NCI-H526 (cell line): ENCODE measurements around the gene TOR2A.
A peak's percentile ranks its signal among the peaks of the same experiment; 100 is the strongest.
"Not testable (repeated sequence)": the region's sequence is repeated elsewhere in the genome, so short reads cannot be mapped to it uniquely, and the experiment has no call there.

Experiments used
- DNase-seq, 2 experiments: peaks; one replicate each; lab custom pipeline; 2025; lab: John Stamatoyannopoulos, UW

TOR2A gene

DNA sequence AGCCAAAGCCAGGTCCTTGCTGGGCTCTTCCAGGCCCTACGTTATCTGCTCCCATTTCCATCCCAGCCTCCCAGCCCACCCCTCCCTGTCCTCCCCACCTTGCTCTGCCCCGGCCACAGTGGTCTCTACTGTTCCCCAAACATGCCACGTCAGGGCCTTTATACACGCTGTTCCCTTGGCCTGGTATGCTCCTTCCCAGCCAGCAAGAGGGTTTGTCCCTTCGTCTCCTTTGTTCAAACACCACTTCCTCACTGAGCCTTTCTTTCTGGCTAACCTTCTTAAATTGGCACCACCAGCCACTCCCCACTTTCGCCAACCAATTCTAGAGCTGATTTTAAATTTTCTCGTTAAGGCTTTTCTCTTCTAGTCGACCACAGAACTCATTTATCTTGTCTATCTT, 33.6 kb upstream of the TOR2A start:
- DNase-seq, result no peak

DNA sequence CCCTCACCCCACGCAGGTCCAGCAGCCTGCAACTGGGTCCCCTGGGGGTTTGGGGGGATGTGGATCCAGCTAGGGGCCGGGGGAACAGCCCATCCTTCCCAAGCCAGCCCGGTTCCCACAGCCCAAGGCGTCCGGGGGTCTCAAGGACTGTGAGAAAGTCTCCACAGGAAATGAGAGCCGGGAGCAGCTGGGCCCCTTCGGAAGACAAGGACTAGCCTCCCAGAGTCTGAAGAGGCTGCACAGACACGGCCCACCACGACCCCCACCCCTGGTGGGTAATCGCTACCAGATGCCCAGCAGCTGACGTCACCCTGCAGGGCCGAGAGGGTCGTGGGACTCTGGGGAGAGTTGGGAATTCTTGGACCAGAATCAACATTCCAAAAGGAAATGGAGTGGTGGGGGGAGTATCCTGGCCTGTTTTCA, 32.8 kb upstream of the TOR2A start:
- DNase-seq, result no peak

DNA sequence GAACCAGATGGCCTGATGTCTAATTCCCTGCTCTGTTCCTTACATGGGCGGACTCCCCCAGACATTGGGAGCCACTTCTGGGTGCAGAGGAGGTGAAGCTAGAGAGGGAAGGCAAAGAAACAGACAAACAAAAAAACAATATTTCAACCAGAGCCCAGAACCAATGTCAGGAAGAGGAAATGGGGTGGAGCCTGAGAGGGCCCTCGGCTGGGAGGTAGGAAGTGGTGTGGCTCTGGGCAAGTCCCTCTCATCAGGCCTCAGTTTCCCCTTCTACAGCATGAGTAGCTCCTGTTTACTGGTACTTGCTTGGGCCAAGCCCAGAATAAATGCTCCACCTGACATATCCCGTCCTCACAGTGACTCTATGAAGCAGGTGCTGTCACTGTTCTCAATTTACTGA, 32.3 kb upstream of the TOR2A start:
- no peak for DNase-seq

DNA sequence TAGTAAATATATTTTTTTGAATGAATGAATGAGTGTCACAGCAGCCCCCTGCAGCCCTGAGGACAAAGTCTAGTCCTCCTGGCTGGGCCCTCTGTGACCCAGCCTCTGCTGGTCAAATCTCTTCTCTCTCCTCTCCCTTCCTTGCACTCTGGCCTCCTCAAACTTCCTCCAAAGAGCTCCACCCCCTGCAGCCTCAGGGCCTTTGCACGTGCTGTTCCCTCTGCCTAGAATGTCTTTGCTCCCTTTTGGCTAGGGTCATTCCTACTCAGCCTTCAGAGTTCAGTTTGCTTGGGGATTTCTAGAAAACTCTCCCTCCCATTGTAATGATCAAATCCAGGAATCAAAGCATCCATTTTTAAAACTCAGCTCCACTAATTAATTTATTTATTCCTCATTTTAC, 30.3 kb upstream of the TOR2A start:
- DNase-seq, result no peak

DNA sequence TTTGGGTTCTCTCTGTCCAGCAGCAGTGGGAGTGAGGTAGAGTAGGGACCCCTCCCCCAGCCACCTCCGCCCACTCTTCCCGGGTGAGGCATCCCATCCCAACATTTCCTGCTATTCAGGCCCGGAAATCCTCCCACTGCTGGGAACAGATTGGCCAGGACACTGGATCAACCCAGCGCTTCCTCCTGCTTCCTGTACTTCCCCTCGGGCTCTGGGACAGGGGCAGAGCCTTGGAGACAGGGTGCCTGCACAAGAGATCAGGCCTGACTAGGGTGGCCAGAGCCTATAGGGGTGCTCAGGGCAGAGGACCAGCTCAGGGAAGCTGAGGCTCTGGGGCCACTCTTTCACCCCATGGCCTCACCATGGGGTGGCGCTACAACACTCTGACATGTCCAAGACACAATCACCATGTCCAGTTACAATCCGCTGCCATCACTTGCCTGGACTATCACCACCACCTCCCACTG, 28.9 kb upstream of the TOR2A start:
- no peak for DNase-seq

DNA sequence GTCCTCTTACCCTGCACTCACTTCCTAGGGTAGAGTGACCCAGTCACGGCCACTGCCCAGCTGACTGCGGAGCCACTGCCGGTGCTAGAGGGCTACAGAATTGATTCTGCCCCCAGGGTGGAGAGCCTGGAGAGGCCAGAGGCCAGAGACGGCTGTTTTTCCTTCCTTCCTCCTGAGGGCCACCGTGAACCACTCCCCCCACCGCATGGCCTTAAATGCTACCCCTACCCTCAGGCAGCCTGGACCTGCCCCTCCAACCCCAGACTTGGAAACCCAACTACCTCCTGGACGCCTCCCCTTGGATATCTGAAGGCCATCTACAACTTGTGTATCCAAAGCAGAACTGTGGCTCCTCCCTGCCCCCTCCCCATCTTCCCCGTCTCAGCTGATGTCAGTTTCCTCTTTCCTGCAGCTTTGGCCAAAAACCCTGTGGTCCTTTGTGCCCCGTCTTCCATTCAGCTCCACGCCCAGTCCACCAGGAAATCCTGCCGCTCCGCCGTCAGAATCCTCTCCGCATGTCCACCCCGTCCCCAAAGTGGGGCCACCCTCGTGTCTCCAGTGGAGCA, 27.1 kb upstream of the TOR2A start:
- no peak for DNase-seq

DNA sequence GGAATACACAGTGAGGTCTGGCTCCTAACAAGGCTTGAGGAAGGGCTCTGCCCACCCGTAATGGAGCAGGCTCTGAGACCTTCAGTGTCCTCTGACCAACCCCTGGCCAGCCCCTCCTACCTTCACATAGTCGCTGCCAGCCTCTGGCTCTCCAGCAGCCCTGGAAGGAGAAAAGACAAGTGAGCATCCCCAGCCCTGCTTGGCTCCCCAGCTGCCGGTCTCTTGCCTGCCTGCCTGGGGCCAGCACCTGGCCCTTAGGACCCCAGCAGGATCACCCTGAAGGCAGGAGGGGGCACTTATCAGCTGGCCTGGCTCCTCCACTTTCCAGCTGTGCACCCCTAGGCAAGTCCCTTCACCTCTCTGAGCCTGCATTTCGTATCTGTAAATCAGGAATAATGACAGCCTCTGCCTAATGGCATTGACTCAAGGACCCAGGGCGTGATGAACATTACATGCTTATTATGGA, 26.4 kb upstream of the TOR2A start:
- DNase-seq, result no peak

DNA sequence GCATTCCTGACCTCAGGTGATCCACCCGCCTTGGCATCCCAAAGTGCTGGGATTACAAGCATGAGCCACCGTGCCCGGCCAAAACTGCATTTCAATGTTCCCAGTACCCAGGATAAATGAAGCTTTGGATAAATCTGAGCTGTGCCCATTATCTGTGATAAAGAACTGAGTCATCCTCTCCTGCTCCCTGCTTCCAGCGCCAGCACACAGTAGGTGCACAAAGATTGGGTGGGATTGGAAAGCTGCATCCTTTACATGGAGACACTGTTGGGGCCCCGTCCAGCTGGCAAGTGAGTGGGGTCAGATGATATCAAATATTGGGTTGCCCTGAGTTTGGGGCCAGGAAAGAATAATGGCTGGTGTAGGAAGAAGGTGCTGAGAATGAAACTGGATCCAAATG, 26.0 kb upstream of the TOR2A start:
- DNase-seq, result no peak

DNA sequence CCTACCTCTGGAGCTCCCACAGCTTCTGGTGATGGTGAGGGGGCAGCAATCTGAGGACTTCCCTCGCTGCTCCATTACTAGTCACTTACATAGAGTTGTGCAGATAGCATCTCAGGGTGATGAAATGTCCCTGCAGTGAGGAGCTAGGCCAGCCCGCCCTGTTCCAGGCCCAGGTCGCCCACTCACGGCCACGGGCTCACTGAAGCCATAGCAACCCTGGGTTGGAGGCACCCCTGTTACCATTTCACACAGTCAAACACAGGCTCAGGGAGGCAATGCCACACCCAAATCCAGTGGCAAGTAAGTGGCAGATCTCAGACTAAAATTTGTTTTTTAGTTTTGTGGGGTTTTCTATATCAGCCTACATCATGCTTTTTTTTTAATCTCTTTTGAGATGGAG, 23.7 kb upstream of the TOR2A start:
- no peak for DNase-seq

DNA sequence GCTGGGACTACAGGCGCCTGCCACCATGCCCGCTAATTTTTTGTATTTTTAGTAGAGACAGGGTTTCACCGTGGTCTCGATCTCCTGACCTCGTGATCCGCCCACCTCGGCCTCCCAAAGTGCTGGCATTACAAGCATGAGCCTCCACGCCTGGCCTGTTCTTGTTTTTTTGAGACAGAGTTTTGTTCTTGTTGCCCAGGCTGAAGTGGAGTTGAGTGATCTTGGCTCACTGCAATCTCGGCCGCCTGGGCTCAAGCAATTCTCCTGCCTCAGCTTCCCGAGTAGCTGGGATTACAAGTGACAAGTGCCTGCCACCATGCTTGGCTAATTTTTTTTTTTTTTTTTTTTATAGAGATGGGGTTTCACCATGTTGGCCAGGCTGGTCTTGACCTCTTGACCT, 21.7 kb upstream of the TOR2A start:
- not testable (repeated sequence) for DNase-seq

DNA sequence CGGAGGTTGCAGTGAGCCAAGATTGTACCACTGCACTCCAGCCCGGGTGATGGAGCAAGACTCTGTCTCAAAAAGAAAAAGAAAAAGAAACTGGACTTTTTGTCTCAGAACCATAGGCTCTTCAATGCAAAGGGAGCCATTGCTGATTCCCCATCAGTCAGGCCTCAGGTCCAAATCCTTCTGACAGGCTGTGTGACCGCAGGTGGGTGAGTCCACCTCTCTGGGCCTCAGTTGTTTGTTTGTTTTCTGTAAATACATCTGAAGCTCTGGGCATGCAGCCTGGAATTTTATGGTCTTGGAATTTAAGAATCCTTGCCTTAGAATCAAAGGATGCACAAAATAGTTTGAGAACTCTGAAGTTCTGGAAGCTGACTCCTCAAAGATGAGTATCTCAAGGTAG, 21.1 kb upstream of the TOR2A start:
- no peak for DNase-seq

DNA sequence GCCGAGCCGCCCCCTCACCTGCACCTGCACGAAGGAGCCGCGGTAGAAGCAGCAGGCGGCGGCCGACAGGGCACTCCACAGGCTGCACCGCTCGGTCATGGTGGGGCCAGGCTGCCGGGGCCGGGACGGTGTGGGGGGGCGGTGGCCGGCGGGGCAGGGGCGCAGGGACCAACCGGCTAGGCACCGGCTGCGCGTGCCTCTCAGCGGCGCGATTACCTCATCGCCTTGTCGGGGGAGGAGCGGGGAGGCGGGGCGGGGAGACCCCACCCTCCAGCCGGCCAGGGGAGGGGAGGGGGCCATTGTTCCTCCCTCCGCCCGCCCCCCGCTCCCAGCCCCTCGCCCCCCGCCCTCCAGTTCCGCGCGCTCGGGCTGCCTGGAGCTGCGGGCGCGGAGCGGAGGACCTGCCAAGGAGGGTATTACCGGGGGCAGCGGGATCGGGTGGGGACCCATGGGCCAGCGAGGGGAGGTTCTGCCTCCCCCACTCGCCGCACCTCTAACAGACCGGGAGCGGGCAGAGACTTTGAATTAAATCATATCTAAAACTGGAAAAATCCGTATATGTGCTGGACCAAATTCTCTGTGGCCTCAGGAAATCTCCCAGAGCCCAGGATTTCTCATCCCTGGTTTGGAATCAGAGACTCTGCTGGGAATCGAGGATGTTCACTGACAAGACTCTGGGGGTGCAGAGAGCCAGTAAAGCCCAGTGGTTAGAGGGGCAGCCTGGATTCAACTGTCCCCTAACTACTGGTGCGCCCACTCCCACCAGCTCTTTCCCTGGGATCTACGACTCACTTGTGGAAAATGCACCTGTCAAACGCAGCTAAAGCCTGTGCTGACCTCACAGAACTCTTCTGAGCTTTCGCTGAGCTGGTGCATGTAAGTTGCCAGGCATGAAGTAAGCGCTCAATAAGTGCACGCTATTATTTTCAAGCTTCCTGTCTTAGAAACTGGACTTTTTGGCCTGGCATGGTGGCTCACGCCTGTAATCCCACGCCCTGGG, 20.3 kb upstream of the TOR2A start:
- DNase-seq, result no peak

DNA sequence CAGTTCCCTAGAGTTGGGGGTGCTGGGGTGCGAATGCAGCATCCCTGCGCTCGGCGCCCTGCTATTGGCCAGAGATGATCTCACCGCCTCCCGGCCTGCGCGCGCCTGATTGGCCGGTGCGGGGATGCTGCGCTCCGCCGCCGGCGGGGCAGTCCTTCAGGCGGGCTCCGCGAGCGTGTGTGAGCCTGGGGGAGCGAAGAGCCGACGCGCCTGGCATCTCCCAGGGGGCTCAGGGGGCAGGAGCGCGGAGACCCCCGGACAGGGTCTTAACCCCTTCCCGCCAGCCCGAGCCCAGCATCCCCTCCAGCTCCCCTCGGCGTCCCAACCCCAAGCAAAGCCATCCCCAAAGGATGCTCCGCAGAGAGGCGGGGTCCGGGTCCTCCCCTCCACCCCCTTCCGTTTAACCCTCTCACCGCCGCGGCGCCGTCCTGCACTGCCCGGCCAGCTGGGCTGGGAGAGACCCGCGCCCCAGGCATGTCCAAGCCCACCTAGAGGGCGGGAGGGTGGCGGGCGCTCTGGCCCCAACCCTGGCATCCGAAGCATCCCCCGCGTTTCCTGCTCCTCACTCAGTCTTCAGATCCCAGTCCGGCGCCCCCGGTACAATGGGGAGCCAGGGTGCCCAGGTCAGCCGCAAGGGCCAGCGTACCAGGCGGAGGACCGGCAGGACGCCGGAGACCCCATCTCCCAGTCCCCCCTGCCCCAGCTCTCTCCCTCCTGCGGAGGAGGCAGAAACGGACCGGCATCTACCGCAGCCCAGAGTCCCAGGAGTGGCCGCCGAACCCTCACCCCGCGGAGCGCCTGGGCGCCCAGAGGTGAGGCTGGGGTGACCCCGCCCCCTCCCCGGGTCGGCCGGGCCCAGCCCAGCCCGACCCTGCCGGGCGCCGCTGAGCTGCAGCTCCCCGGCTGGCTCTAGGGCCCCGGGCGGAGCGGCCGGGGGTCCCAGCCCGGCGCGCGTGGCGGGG, 19.3 kb upstream of the TOR2A start:
- peak in 1 of 2 experiments; percentile 34 for DNase-seq

DNA sequence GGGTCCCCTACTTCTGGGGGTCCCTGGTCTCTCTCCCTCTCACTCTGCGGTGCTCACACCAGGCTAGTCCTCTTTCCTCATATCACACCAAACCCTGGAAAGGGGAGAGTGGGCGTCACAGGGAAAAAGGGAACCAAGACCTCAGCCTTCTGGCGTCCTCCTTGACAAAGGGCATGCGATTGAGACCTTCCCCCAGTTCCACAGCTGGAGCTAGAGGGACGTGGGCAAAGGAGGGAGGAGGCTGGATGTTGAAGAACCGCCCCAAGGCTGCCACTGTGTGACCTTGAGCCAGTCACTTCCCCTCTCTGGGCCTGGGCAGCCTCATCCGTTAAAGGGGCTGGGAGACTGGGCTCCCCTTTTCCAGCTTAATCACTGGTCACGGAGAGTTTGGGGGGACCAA, 18.5 kb upstream of the TOR2A start:
- no peak for DNase-seq

DNA sequence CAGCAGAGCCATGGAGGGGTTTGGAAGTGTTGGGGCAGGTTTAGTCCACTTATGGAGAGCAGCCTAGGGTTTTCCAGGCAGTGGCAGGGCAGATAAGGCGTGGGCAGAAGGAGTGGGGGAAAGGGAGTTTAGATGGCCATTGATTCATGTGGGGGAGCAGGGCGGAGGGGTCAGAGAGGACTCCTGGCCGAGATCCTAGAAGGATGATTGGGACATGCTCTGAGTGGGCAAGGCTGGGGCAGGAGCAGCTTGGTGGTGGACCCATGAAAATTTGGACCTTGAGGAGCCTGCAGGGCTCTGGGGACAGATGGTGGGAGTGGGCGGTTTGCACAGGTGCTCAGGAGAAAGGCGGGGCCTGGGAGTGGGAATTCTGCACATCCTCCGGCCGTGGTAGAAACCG, 18.1 kb upstream of the TOR2A start:
- no peak for DNase-seq

DNA sequence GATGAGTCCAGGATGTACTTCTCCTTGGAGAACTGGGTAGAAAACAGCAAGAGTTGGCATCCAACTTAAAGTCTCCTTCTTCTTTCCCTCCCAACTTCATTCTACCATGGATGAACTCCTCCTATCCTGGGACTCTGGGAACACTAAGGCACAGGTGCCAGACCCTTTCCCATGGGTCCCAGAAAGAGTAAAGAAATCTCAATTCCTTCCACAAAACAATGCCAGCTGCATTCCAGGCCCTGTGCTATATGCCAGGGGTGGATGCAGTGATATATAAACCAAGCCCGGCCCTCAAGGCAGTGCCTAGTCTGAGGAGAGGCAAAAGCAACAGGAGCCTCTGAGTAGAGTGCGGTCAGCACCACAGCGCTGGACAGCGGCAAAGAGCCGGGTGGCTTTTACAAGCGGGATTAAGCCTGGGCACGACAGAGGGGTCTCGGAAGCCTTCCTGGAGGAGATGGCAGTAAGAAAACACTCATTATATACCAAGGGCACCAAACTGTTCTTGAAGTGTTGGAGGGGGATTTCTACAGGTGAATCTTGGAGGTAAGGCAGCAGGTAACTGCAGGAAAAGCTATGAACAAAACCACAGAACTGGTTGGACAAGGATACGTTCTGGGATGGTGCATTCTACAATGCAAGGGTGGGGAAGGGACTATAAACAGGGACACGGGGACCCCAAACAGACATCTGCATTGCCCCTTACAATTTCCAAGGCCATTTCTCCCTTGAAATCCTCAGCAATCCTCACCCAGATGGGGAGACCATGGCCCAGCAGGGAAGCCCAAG, 16.4 kb upstream of the TOR2A start:
- DNase-seq, result no peak

DNA sequence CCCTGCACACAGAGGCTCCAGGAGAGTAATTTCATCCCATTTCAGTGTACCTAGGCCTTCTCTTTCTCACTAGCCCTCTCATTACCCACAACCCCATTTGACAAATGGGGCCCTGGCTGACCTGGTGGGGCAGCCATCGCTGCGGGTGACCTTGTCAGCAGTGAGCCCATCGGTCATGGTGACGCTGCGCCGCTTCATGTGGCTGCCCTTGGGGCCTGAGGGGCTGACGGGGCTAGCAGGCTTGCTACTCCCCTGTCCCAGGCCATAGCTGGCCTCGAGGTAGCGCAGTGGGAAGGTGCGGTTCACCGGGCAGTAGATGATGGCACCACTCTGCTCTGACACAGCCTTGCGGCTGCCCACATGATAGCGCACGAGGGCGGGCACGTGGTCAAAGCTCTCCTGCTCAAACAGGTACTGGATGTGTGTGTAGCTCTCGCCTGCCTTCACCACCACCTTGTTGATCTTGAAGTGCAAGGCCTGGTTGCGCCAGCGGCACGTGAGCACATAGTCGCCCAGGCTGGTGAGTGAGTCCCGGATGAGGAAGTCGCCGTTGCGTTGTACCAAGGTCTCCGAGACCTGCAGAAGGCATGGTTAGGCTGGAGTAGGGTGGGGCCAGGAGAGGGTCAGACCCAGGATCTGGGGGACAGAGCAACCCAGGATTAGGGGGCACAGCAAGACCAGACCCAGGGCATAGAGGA, 14.1 kb upstream of the TOR2A start:
- no peak for DNase-seq

DNA sequence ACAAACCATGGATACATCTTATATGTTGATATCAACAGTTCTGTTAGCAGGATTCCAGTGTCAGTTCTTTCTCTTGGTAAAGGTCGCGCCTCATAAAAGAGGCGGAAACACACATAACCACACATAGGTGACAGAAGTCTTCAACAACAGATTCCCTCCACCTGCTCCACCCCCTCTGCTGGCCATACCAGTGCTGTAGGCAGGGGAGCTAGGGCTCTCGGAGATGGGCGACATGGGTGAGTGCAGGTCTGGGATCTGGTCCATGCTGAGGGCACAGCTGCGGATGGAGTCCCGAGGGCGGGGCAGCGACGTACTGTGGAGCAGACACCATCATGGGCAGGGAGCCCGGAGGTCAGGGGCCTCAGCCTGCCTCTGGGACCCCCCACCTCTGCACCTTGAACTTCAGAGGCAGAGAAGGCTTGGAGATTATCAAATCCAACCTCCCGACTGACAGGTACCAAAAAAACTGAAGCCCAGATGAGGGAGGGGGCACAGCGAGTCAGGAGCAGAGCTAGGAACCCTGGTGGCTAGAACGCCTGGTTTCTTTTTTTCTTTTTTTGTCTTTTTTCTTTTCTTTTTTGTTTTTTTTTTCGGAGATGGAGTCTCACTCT, 12.0 kb upstream of the TOR2A start:
- DNase-seq, result no peak

DNA sequence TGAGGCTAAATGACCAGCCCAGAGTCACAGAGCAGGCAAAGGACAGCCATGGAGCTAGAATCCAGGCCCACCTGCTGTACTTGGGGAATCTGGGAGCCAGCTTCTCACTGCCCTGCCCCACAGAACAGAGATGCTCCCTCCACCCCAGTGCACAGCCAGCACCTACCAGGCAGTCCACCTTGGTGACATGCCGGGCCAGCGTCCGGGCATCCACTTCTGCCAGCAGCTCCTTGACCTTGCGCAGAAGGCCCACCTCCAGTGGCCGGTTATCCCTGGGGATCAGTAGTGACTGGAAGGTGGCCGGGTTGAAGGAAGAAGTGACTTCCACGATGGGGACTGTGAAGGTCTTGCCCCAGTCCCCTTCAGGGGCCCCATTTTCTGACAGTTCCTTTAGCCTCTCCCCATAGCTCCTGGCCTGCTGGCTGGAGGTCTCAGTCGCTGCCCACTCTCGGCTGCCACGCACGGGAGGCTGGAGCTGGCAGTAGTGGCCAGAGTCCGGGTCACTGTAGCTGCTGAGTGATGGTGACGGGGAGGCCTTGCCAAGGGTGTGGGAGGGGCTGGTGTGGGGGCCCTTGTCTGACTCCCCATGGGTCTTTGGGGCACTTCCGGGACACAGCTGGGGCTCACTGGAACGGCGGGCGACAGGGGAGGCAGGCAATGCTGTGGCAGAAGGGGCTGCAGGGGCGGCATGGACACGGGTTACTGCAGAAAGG, 9.5 kb upstream of the TOR2A start:
- no peak for DNase-seq
